Globus pallidus (tissue), 1 donor: Measurements from ENCODE around the gene PEA15.

ENCODE experiments used
- DNase-seq: peaks from one replicate; pipeline ENCODE4 v3.0.0-alpha.2; 2015; ENCODE audit warnings: low spot score

Gene PEA15, protein sequence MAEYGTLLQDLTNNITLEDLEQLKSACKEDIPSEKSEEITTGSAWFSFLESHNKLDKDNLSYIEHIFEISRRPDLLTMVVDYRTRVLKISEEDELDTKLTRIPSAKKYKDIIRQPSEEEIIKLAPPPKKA

DNA sequence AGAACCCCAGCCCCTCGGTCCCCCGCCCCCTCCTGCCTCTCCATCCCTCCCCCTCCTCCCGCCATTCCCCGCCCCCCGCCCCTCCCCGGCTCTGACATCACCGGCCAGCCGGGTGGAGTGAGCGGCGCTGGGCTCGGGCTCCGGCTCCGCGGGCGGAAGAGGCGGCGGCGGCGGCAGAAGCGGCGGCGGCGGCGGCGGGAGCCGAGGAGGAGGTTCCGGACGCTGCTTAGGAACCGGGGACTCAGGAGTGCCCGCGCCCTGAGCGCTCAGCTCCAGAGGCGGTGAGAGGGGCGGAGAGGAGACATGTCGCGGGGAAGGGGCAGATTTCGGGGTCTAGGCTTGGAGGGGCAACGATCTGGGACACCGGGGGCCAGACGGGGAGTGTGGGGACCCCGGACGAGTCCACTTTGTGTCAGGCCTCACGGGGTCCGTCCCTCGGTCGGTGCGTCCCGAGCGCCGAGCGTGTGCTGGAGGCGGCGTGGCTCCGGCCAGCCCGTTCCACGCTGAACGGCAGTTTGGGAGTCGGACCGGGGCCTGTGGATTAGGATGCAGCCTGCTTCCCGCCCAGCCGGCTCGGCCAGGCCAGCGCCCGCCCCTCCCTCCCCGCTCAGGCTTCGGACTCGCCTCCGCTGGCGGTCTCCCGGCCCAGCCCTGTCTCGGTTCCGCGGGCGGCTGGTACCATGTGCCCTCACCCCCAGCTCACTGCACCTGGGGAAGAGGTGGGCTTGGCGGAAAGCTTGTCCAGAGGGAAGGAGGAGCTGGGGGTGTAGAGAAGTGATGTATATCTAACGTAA, at the start of gene PEA15:
Gene PEA15 (plus strand): TSS at position 143 of the 794 bp plus-strand sequence. CDS start 6,161 bp downstream, outside the sequence.
- DNase-seq, result peak; percentile 81

DNA sequence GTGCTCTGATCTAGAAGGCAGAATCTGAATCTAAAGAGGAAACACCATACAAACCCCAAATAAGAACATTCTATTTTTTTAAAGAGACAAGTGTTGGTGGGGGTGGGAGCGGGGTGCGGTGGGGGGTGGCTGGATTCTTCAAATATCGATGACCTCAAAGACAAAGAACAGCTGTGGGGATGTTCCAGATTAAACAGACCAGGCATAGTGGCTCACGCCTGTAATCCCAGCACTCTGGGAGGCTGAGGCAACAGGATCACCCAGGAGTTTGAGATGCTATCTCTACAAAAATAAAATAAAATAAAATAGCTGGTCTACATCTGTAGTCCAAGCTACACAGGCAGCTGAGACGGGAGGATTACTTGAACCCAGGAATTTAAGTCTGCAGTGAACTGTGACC, 48.8 kb upstream of the PEA15 start:
- DNase-seq, result no peak

DNA sequence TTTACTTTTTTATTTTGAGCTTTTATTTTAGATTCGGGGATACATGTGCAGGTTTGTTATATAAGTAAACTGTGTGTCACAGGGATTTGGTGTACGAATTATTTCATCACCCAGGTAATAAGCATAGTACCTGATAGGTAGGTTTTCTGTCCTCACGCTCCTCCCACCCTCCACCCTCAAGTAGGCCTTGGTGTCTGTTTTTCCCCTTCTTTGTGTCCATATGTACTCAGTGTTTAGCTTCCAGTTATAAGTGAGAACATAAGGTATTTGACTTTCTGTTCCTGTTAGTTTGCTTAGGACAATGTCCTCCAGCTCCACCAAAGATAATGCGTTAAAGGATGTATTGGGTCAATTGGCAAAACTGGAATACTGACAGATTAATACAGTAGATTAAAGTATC, 48.0 kb upstream of the PEA15 start:
- DNase-seq, result no peak

DNA sequence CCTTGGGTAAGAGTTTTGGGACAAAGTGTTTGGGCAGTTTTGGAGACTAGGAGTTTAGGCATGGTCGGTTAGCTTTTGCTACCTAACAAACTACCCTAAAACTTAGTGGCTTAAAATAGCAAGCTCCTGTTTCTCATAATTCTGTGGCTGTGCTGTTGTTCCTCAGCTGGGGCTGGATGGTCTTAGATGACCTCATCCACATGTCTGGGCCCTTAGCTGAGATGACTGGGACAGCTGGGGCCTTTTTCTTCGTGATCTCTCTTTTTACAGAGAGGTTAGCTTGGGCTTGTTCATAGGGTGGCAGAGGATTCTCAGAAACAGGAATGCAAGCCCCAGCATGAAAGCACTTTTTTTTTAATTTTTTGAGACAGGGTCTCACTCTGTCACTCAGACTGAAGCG, 47.2 kb upstream of the PEA15 start:
- no peak for DNase-seq

DNA sequence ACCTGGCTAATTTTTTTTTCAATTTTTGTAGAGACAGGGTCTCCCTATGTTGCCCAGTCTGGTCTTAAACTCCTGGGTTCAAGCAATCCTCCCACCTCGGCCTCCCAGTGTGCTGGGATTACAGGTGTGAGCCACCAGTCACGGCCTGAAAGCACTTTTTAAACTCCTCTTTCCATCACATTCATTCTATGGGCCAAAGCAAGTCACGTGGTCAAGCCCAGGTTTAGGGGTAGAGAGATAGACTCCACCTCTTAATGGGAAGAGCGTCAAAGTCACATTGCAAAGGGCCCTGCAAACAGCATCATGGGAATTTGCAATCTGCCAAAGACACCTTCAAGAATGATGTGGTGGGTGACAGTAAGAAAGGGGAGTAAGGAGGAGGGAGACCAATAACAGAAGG, 46.6 kb upstream of the PEA15 start:
- DNase-seq, result no peak

DNA sequence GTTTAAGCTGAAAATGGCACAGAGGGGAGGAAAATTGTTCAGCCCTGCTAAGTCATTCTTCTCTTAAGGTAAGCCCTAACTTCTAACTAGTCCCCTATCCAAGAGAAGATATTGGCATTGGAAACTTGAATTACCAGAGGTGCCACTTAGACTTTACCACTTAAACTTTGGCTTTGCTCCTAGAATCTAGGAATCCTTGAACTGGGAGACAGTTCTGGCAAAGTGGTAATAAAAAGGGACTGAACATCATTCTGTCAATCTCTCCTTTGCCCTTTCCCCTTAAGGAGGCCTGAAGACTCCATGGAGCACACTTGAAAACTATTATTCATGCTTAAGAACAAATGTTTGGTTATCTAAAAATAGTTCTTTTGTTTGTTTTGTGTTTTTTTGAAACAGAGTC, 45.3 kb upstream of the PEA15 start:
- DNase-seq, result no peak

DNA sequence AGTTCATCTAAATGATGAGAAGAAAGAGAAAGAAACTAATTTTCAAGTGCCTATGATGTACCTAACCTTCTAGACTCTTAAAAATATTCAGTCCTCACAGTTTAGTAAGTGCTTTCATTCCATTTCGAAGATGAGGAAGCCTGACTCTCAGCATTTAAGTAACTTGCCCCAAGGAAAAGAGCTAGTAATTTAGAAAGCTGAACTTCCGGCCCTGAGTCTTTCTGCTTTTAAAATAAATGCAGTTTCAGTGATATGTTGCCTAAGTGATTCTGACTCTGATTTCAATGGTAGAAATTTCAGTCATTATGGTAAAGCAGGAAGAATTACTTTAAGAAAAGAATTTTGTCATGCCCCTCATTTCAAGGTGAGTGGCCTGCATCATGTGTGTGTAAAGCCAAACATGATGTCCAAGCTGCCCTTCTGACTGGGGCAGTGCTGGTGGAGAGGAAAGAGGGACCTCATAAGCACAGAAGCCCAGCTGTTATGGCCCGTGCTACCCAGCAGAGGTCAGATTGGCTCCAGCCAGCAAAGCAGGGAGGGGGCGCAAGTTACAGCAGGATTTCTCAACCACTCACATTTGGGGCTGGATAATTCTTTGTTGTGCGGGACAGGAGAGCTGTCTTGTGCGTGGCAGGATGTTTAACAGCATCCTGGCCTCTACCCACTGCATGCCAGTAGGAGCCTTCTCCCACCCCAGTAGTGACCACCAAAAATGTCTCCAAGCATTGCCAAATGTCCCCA, 43.0 kb upstream of the PEA15 start:
- peak; percentile 49 for DNase-seq

DNA sequence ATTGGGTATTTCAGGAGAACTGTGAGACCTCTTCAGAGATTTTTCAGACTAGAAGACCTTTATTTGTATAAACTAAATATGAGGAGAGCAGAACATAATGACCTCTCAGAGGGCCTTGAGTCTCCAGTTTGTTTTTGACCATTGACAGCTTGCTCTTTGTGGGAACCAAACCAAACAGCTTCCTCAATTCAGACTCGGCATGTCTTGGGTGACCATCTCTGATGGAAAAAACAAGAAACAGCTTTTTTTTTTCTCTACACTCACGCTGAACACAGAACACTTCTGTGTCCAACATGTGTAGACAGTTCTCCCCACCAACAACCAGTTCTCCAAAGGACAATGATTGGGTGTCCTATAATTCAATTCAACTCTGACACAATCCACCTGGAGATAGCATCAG, 42.3 kb upstream of the PEA15 start:
- DNase-seq, result peak; percentile 19

DNA sequence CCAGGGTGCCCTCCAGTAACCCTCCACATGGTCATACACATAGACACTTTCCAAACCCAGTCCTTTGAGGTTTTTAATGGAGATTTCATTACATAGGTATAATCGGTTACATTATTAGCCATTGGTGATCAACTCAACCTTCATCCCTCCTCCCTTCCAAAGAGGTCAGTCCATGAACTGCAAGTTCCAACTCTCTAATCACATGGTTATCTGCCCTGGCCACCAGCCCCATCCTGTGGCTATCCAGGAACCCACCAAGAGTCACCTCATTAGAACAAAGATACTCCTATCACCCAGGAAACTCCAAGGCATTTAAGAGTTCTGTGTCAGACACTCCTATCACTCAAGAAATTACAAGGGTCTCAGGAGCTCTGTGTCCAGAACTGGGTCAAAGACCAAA, 41.6 kb upstream of the PEA15 start:
- no peak for DNase-seq

DNA sequence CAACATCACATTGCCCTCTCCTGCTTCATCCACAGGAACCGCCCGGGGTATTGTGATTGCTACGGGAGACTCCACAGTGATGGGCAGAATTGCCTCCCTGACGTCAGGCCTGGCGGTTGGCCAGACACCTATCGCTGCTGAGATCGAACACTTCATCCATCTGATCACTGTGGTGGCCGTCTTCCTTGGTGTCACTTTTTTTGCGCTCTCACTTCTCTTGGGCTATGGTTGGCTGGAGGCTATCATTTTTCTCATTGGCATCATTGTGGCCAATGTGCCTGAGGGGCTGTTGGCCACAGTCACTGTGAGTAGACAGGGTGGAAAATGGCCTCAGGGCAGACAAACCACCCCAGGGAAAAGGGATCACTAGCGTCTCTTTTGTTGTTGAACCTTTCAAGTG, 41.1 kb upstream of the PEA15 start:
- no peak for DNase-seq

DNA sequence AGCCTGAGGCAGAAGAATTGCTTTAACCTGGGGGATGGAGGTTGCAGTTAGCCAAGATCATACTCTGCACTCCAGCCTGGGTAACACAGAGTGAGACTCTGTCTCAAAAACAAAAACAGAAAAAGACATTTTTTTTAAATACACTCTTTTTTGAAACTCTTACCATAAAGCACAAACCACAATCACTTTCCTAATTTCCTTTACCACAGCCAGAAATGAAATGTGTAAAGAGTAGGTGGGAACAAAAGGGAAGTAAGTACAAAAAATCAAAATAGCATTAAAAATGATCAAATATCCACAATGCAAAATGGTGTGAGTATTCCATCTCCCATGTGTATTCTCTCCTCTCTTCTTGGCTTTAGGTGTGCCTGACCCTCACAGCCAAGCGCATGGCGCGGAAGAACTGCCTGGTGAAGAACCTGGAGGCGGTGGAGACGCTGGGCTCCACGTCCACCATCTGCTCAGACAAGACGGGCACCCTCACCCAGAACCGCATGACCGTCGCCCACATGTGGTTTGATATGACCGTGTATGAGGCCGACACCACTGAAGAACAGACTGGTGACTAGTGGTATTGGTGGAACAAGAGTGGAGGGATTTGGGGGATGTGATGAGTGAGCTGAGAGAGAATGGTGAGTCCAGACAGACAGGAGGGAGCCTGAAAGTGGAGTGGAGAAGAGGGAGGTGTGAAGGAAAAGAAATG, 38.9 kb upstream of the PEA15 start:
- DNase-seq, result no peak

DNA sequence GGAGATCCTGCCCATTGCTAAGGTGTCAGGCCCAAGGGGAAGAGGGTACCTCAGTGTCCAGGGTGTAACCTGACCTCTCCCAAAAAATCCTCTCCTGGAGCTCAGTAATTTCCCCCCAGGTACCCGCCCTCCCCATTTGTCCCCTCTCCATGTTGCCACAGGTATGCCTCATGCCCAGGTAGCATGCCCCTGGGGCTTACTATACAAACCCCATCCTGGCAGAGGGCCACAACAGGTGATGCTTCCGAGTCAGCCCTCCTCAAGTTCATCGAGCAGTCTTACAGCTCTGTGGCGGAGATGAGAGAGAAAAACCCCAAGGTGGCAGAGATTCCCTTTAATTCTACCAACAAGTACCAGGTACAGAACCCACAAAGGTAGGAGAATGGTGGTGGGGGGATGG, 38.1 kb upstream of the PEA15 start:
- no peak for DNase-seq

DNA sequence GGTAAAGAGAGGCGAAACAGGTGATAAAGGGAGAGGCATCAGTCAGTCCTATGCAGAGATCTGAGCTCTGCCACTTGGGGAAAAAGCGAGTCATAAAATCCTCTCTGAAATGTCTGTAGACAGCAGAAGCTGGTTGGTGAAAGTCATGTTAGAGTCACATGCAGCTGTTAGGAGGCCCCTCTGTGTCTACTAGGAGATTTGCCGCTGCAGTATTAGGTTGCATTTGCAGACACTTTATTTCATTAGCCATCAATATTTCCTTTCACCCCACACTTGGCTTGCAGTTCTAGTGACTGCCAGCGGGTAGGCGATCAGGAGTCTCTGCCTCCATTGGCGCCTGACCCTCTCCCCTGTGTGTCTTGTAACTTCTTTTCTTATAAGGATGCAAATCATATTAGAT, 37.6 kb upstream of the PEA15 start:
- no peak for DNase-seq

DNA sequence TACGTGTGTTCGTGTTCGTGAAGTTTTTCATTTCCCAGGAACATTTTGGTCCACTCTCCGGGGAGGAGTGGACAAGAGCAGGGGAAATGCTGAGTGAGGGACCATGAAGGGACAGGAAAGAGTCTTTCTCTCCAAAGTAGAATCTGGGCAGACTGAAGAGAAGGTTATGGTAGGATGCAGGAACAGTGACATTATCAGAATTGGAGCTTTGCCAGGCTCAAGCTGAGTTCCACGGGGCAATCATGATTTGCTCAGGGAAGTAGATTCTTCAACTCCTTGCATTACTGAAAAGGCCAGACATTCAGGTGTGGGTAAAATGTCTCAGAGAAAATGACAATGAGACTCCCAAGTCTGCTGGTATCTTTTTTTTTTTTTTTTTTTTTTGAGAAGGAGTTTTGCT, 37.2 kb upstream of the PEA15 start:
- DNase-seq, result no peak

DNA sequence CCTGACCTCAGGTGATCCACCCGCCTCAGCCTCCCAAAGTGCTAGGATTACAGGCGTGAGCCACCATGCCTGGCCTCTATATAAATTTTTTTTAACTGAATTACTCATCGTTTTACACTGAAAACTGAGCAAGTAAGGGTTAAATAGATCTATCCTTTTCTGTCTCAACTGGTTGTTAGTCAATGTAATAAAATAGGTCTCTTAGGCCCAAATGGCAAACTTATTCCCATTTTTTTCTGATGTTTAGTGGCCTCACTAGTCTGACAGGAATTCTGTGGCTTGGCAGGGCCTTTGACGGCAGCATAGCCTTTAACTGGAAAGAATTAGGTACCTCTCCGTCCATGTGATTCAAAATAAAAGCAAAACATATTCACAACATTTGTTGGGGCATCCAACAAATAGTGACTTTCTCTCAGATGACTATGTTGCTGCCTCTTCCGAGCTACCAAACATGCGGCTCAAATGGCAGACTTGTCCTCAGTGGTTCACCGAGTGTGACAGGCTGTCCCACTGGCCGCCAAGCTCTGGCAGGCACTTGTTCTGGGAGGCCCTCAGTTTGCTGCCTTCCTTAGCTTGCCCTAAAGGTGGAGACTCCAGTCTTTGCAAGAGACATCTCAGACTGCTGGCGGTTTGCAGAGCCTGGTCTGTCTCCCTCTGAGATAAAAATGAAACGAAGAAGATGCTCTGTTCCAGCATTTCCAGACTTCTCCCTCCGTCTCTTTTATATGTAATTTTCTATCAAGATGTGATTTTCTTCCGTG, 36.4 kb upstream of the PEA15 start:
- DNase-seq, result no peak

DNA sequence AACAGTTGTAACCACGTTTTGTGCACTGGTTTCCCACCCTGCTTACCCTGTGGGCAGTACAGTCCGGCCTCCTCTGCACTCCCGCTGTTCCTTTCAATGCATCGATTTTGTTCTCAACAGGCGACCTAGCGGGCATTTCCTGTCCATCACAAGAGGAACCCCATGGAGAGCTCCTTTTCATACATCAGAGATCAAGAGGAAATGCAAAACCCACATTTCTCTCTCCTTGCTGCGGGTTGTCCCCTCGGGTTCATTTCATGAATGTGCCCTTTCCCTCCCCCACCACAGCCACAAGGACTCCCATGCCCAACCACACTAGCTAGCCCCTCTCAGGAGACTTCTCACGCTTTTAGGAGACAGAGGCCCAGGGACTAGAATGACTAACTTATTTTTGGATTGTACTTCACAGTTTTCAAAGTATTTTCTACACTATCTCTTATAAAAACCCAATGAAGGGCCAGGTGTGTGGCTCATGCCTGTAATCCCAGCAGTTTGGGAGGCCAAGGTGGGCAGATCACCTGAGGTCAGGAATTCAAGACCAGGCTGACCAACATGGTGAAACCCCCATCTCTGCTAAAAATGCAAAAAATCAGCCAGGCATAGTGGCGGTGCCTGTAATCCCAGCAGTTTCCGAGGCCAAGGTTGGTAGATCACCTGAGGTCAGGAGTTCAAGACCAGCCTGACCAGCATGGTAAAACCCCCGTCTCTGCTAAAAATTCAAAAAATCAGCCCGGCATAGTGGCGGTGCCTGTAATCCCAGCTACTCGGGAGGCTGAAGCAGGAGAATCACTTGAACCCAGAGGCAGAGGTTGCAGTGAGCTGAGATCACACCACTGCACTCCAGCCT, 35.4 kb upstream of the PEA15 start:
- DNase-seq, result no peak

DNA sequence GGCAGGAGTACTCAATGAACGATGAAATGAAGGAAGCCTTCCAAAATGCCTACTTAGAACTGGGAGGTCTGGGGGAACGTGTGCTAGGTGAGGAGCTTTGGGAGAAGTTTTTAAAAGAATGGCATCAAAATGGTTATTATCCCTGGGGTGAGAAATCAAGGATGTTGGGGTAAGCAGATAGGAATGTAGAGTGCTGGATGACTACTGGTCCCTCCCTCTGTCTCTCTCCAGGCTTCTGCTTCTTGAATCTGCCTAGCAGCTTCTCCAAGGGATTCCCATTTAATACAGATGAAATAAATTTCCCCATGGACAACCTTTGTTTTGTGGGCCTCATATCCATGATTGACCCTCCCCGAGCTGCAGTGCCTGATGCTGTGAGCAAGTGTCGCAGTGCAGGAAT, 33.8 kb upstream of the PEA15 start:
- DNase-seq, result no peak

DNA sequence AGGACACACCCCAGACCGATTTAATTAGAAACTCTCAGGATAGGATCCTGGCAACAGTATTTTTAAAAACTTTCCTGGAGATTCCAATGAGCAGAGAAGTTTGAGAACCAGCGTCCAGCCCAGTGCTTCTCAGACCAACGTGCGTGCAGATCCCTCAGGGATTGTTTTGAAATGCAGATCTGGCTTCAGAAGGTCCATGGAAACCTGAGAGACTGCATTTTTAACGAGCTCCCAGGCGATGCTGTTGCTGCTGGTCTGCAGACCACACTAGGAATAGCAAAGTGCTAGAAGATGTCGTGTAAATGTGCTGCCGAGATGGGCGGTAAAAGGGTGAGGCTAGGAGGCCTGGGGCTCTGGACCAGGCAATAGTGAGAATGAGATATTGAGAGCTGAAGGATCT, 33.2 kb upstream of the PEA15 start:
- no peak for DNase-seq

DNA sequence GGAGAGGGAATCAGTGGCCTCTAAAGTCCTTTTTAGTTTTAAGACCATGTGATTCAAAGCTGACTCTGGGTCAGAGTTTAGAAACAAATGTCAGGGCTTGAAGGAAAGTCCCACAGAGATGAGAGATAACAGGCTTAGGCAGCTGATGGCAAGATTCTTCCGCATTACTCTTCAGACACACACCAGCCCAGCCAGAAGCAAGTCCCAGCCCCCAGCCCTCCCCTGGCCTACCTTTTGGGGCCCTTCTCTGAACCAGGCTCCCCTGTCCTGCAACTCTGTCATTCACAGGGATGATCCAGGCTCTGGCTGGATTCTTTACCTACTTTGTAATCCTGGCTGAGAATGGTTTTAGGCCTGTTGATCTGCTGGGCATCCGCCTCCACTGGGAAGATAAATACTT, 28.0 kb upstream of the PEA15 start:
- no peak for DNase-seq

DNA sequence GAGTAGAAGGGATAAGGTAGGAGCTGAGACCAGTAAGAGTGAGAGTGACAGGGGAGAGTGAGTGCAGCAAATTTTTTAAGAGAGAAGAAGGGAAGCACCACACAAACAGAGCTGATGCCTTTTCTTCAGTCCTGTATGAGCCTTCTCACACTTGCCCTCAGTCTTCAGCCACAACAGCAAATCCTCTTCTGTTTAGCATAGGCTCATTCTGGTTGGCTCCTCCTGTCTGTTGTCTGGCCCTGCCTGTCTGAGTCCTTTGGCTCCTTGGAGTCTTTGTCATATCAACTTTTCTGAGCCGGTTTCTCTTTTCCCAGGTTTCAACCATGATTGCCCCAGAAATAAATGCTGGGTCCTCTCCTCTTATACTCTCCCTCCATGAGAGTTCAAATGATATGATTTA, 27.5 kb upstream of the PEA15 start:
- no peak for DNase-seq

DNA sequence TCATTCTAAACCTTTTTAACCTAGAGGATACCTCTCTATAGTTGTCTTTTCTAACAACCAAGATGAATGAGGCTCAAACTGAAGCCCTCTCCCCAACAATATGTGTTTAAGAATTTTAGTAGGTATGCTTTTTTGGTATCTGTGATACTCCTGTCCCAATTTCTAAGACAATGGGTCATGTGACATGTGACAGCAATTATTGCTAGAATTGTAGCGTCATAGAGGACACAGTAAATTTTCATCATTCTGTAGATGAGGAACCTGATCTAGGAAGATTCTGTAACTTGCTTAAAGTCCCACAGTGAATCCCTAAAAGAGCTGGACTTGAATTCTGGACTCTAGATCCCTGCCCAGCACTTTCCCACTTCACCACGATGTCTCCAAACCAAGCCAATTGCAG, 26.5 kb upstream of the PEA15 start:
- no peak for DNase-seq
